Stomach (tissue), 4 donors: ENCODE data around the gene CDC42BPB.

Experiments used
- CTCF ChIP-seq, 7 experiments: fragments of 450-650 bp in 4 of 7; fragments of 200-600 bp in 3 of 7; sonication (generic) in 3 of 7; IDR thresholded peaks; one replicate each; pipeline ENCODE4 v1.5.1; 2016 to 2019; ENCODE audit warnings: antibody characterized with exemption in 7 of 7, control low read depth in 2 of 7, mild to moderate bottlenecking in 1 of 7
- EP300 ChIP-seq: sonication (generic); formaldehyde crosslinking; IDR thresholded peaks from one replicate; pipeline ENCODE4 v1.6.1; 2017; ENCODE audit warnings: antibody characterized with exemption
- POLR2A ChIP-seq, 4 donors: fragments of 450-650 bp; IDR thresholded peaks; one replicate each; pipeline ENCODE4 v1.6.1; 2016; ENCODE audit warnings: antibody characterized with exemption in 4 of 4, control low read depth in 2 of 4, mild to moderate bottlenecking in 1 of 4, moderate library complexity in 1 of 4
- POLR2AphosphoS5 ChIP-seq, 3 donors: sonication (generic); formaldehyde crosslinking; IDR thresholded peaks; one replicate each; pipeline ENCODE4 v1.6.1; 2016; ENCODE audit warnings: antibody characterized with exemption in 3 of 3

DNA sequence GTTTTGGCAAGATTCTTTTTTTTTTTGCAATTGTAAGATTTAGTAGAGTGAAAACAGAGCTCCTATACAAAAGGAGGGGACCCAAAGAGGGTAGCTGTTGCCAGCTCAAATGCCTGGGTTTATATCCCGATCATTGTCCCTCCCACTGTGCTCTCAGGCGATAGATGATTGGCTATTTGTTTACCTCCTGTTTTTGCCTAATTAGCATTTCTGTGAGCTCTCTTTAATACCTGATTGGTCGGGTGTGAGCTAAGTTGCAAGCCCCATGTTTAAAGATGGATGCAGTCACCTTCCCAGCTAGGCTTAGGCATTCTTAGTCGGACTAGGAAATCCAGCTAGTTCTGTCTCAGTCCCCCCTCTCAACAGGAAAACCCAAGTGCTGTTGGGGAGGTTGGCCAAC lies 39.0 kb upstream of the CDC42BPB start:
- no peak for TF ChIP-seq POLR2A (IDR thresholded peaks at IDR 0.05)
- no peak for TF ChIP-seq CTCF (IDR thresholded peaks at IDR 0.05)
- TF ChIP-seq POLR2AphosphoS5 (IDR thresholded peaks at IDR 0.05), result no peak
- TF ChIP-seq EP300, result no peak
